ENCODE results near the gene NR6A1. TPM values are rescaled to one million over a fixed set of nuclear protein-coding genes. Genes with fewer than 3 reads are reported as not detected.

Gene NR6A1
- total RNA-seq, 4 donors from 2014 or later, result 9.7 to 14.6 (median 12.5) TPM

- in situ Hi-C loops (cut with MboI; ENCODE audit: low pct_ligation_motif_present in 1 of 4, low pct_unique_long_range_greater_than_20kb in 1 of 4, low sequenced_read_pairs in 3 of 4) (loop anchor here in 2 of 4 donors (10.0 kb wide), 2 partner anchors 113 to 123 kb away; partner anchors contain the start of gene PSMB7 (in 1 of the 2)), intact Hi-C loops (cut with DNase I; ENCODE audit: low total_unique reads) (loop anchor here (2.0 kb wide), 1 partner anchor 119 kb away; no protein-coding TSS in a partner anchor)
- DNase-seq, result peak; percentile 30
- no peaks in the 10 kb centered on the region for H3K27me3 ChIP-seq
- no peak overlapping the region for H3K27ac ChIP-seq
- H3K9me3 ChIP-seq, result no peaks in the 10 kb centered on the region
- no peaks in the 10 kb centered on the region for H3K36me3 ChIP-seq
- H3K4me1 ChIP-seq, result no peaks in the 10 kb centered on the region
- no peak overlapping the region for H3K4me3 ChIP-seq
- TF ChIP-seq POLR2AphosphoS5 (IDR thresholded peaks at IDR 0.05), result no peak
- no peak for TF ChIP-seq POLR2A (IDR thresholded peaks at IDR 0.05)
- TF ChIP-seq CTCF (IDR thresholded peaks at IDR 0.05), result no peak
- TF ChIP-seq EP300 (IDR thresholded peaks at IDR 0.05; ENCODE audit: low read depth), result no peak
- WGBS, 2 donors (ENCODE audit: low coverage in 1 of 2), result 51 to 86% methylated on average over 2 to 8 of the region's 8 CpGs
These were observed 233.2 kb downstream of the NR6A1 start for GRCh38 chr9:124537926-124538325.

- intact Hi-C loops (cut with DNase I; ENCODE audit: low total_unique reads), result loop anchor here (2.0 kb wide), 1 partner anchor 117 kb away; no protein-coding TSS in a partner anchor
- 88 to 100% methylated on average over 1 to 10 of the region's 10 CpGs for WGBS, 2 donors (ENCODE audit: low coverage in 1 of 2)
- in situ Hi-C loops (cut with MboI; ENCODE audit: low pct_ligation_motif_present in 1 of 4, low pct_unique_long_range_greater_than_20kb in 1 of 4, low sequenced_read_pairs in 3 of 4), result loop anchor here in 2 of 4 donors (10.0 kb wide), 2 partner anchors 111 to 121 kb away; partner anchors contain the start of gene PSMB7 (in 1 of the 2)
These were observed 235.3 kb downstream of the NR6A1 start for GRCh38 chr9:124535846-124536245.

GRCh38 chr9:124532897-124533296, 238.2 kb downstream of the NR6A1 start:
- no peak for DNase-seq
- in situ Hi-C loops (cut with MboI; ENCODE audit: low pct_ligation_motif_present in 1 of 4, low pct_unique_long_range_greater_than_20kb in 1 of 4, low sequenced_read_pairs in 3 of 4) (loop anchor here in 2 of 4 donors (10.0 kb wide), 2 partner anchors 108 to 118 kb away; partner anchors contain the start of gene PSMB7 (in 1 of the 2)), intact Hi-C loops (cut with DNase I; ENCODE audit: low total_unique reads) (no loop called here)
- no peaks in the 10 kb centered on the region for H3K4me1 ChIP-seq
- no peak overlapping the region for H3K4me3 ChIP-seq
- no peaks in the 10 kb centered on the region for H3K27me3 ChIP-seq
- WGBS, 2 donors (ENCODE audit: low coverage in 1 of 2), result 79 to 100% methylated on average over 1 to 2 of the region's 2 CpGs
- no peak for TF ChIP-seq POLR2A (IDR thresholded peaks at IDR 0.05)
- no peak for TF ChIP-seq POLR2AphosphoS5 (IDR thresholded peaks at IDR 0.05)
- TF ChIP-seq EP300 (IDR thresholded peaks at IDR 0.05; ENCODE audit: low read depth), result no peak
- TF ChIP-seq CTCF (IDR thresholded peaks at IDR 0.05), result no peak
- no peak overlapping the region for H3K27ac ChIP-seq
- H3K36me3 ChIP-seq, result no peaks in the 10 kb centered on the region
- H3K9me3 ChIP-seq, result no peaks in the 10 kb centered on the region

More at GRCh38 chr9:124535846-124536245, 235.3 kb downstream of the NR6A1 start:
- DNase-seq, result no peak
- H3K9me3 ChIP-seq, result no peaks in the 10 kb centered on the region
- H3K27ac ChIP-seq, result no peak overlapping the region
- no peaks in the 10 kb centered on the region for H3K36me3 ChIP-seq
- no peaks in the 10 kb centered on the region for H3K27me3 ChIP-seq
- no peak for TF ChIP-seq POLR2AphosphoS5 (IDR thresholded peaks at IDR 0.05)
- TF ChIP-seq EP300 (IDR thresholded peaks at IDR 0.05; ENCODE audit: low read depth), result no peak
- no peak for TF ChIP-seq POLR2A (IDR thresholded peaks at IDR 0.05)
- no peak for TF ChIP-seq CTCF (IDR thresholded peaks at IDR 0.05)
- no peaks in the 10 kb centered on the region for H3K4me1 ChIP-seq
- no peak overlapping the region for H3K4me3 ChIP-seq

GRCh38 chr9:124531115-124531514, 240.0 kb downstream of the NR6A1 start:
- no peak for TF ChIP-seq POLR2A (IDR thresholded peaks at IDR 0.05)
- no peak for TF ChIP-seq EP300 (IDR thresholded peaks at IDR 0.05; ENCODE audit: low read depth)
- no peak for TF ChIP-seq POLR2AphosphoS5 (IDR thresholded peaks at IDR 0.05)
- no peak for TF ChIP-seq CTCF (IDR thresholded peaks at IDR 0.05)
- in situ Hi-C loops (cut with MboI; ENCODE audit: low pct_ligation_motif_present in 1 of 4, low pct_unique_long_range_greater_than_20kb in 1 of 4, low sequenced_read_pairs in 3 of 4), result loop anchor here in 2 of 4 donors (10.0 kb wide), 2 partner anchors 106 to 116 kb away; partner anchors contain the start of gene PSMB7 (in 1 of the 2)

More at GRCh38 chr9:124531115-124531514, 240.0 kb downstream of the NR6A1 start:
- no peaks in the 10 kb centered on the region for H3K36me3 ChIP-seq
- H3K4me1 ChIP-seq, result no peaks in the 10 kb centered on the region
- no peak for DNase-seq
- no peak overlapping the region for H3K27ac ChIP-seq
- WGBS, 2 donors (ENCODE audit: low coverage in 1 of 2), result 66 to 80% methylated on average over 1 to 2 of the region's 2 CpGs
- no peaks in the 10 kb centered on the region for H3K9me3 ChIP-seq
- H3K4me3 ChIP-seq, result no peak overlapping the region
- intact Hi-C loops (cut with DNase I; ENCODE audit: low total_unique reads), result no loop called here
- H3K27me3 ChIP-seq, result no peaks in the 10 kb centered on the region
